Testis (tissue), 3 donors: ENCODE measurements around the gene ATG16L1. TPM values are rescaled to one million over a fixed set of nuclear protein-coding genes. Genes with fewer than 3 reads are reported as not detected.

Source experiments
- DNase-seq: peaks from one replicate; pipeline ENCODE4 v3.0.0-alpha.2; 2019
- H3K27ac ChIP-seq, 2 donors: fragments of 200-600 bp; sonication (generic); one replicate each; pipeline ENCODE4 v1.5.1; 2019
- H3K27me3 ChIP-seq: fragments of 200-600 bp; sonication (generic); one replicate; pipeline ENCODE4 v1.5.1; 2019
- H3K36me3 ChIP-seq: fragments of 200-600 bp; sonication (generic); one replicate; pipeline ENCODE4 v1.5.1; 2017; ENCODE audit warnings: low read depth; ENCODE audit errors: missing control alignments
- H3K4me1 ChIP-seq: fragments of 200-600 bp; sonication (generic); one replicate; pipeline ENCODE4 v1.5.1; 2019
- H3K4me3 ChIP-seq, 2 donors: fragments of 200-600 bp; sonication (generic); one replicate each; pipeline ENCODE4 v1.5.1; 2017 to 2019
- H3K9me3 ChIP-seq: fragments of 200-600 bp; sonication (generic); one replicate; pipeline ENCODE4 v1.5.1; 2017
- CTCF ChIP-seq, 3 experiments: fragments of 450-650 bp in 2 of 3; fragments of 200-600 bp in 1 of 3; sonication (generic) in 1 of 3; IDR thresholded peaks; one replicate each; pipeline ENCODE4 v1.5.1; 2016 to 2019; ENCODE audit warnings: antibody characterized with exemption in 3 of 3, mild to moderate bottlenecking in 2 of 3, moderate library complexity in 1 of 3
- POLR2A ChIP-seq: fragments of 450-650 bp; IDR thresholded peaks from one replicate; pipeline ENCODE4 v1.6.1; 2017; ENCODE audit warnings: antibody characterized with exemption, mild to moderate bottlenecking, moderate library complexity
- WGBS, 2 donors: methylation state at CpG; one replicate each; pipeline ENCODE4 v1.1.5; 2018; 5-methylcytosine and 5-hydroxymethylcytosine counted together
- intact Hi-C: fragments of 100-400 bp; cut with DNase I; formaldehyde crosslinking; loops from one replicate; pipeline ENCODE4 v1.15.1; 2023; ENCODE audit warnings: low total_unique reads
- polyA plus RNA-seq: library from polyadenylated mRNA; stranded (reverse); fragments of 350-450 nt; fragmentation: Illumina TruSeq; extraction: RNeasy Lipid Tissue Mini Kit (QIAGEN cat#74804); gene quantifications from one replicate; pipeline ENCODE4 v1.2.3, GENCODE V29; 2014; ENCODE audit warnings: low read depth, low replicate concordance; ENCODE audit not compliant: insufficient read depth
- total RNA-seq, 2 donors: library from RNA; depleted of rRNA; stranded (reverse); fragments of >200 nt; gene quantifications; one replicate each; pipeline ENCODE4 v1.2.3, GENCODE V29; 2016

The ATG16L1 gene
- total and polyA plus RNA-seq, 3 donors from 2014 or later: 37.3 to 53.1 (median 47.2) TPM

- no peak for DNase-seq
- no peak overlapping the region for H3K4me3 ChIP-seq
- no peaks in the 10 kb centered on the region for H3K36me3 ChIP-seq
- intact Hi-C loops: no loop called here
- no peak overlapping the region for H3K27ac ChIP-seq
- WGBS, 2 donors: 85 to 86% methylated on average over 8 to 10 of the region's 10 CpGs
- TF ChIP-seq POLR2A: no peak
- peaks cover 16% of the 10 kb centered on the region for H3K4me1 ChIP-seq
- no peaks in the 10 kb centered on the region for H3K27me3 ChIP-seq
- no peaks in the 10 kb centered on the region for H3K9me3 ChIP-seq
Measured at GRCh38 chr2:233208382-233209116, 42.9 kb upstream of the ATG16L1 start.

- whole genome bisulfite sequencing, 2 donors: 69 to 73% methylated on average over 4 of the region's 4 CpGs
- H3K4me3 ChIP-seq: no peak overlapping the region
- no peaks in the 10 kb centered on the region for H3K27me3 ChIP-seq
- intact Hi-C loops: no loop called here
- no peak overlapping the region for H3K27ac ChIP-seq
- no peaks in the 10 kb centered on the region for H3K9me3 ChIP-seq
- DNase-seq: no peak
- H3K4me1 ChIP-seq: peaks cover 16% of the 10 kb centered on the region
- TF ChIP-seq POLR2A: no peak
- TF ChIP-seq CTCF (IDR thresholded peaks at IDR 0.05): no peak
- H3K36me3 ChIP-seq: no peaks in the 10 kb centered on the region
Measured at GRCh38 chr2:233209117-233209532, 42.3 kb upstream of the ATG16L1 start.

- H3K27me3 ChIP-seq: no peaks in the 10 kb centered on the region
- H3K27ac ChIP-seq: no peak overlapping the region
- DNase-seq: no peak
- no peaks in the 10 kb centered on the region for H3K9me3 ChIP-seq
- intact Hi-C loops: no loop called here
- TF ChIP-seq POLR2A (no peak), CTCF (IDR thresholded peaks at IDR 0.05) (no peak)
- H3K4me1 ChIP-seq: peaks cover 16% of the 10 kb centered on the region
- H3K36me3 ChIP-seq: no peaks in the 10 kb centered on the region
- no peak overlapping the region for H3K4me3 ChIP-seq
- 50 to 51% methylated on average over 10 of the region's 10 CpGs for WGBS, 2 donors
Measured at GRCh38 chr2:233209533-233210171, 41.8 kb upstream of the ATG16L1 start.

- 80 to 96% methylated on average over 8 of the region's 8 CpGs for WGBS, 2 donors
- no peak for TF ChIP-seq POLR2A
- TF ChIP-seq CTCF (IDR thresholded peaks at IDR 0.05): no peak
- Histone ChIP-seq H3K27me3 (no peaks in the 10 kb centered on the region), H3K4me1 (peaks cover 16% of the 10 kb centered on the region), H3K9me3 (no peaks in the 10 kb centered on the region), H3K27ac (no peak overlapping the region), H3K4me3 (no peak overlapping the region), H3K36me3 (no peaks in the 10 kb centered on the region)
- intact Hi-C loops: no loop called here
- no peak for DNase-seq
Measured at GRCh38 chr2:233210281-233210680, 41.2 kb upstream of the ATG16L1 start.

- Histone ChIP-seq H3K4me3 (no peak overlapping the region), H3K4me1 (peaks cover 16% of the 10 kb centered on the region), H3K9me3 (no peaks in the 10 kb centered on the region), H3K36me3 (no peaks in the 10 kb centered on the region), H3K27ac (no peak overlapping the region), H3K27me3 (no peaks in the 10 kb centered on the region)
- no peak for TF ChIP-seq CTCF (IDR thresholded peaks at IDR 0.05)
- no peak for TF ChIP-seq POLR2A
- intact Hi-C loops: no loop called here
- DNase-seq: peak; percentile 67
- 69 to 72% methylated on average over 17 to 18 of the region's 18 CpGs for WGBS, 2 donors
Measured at GRCh38 chr2:233210843-233211547, 40.5 kb upstream of the ATG16L1 start.
